AG08395 (cell line): ENCODE results near the gene IGFBP1.

Source experiments
- DNase-seq: peaks from one replicate; pipeline ENCODE4 v3.0.0; 2012; ENCODE audit warnings: mixed read lengths, low spot score

The IGFBP1 gene

DNA sequence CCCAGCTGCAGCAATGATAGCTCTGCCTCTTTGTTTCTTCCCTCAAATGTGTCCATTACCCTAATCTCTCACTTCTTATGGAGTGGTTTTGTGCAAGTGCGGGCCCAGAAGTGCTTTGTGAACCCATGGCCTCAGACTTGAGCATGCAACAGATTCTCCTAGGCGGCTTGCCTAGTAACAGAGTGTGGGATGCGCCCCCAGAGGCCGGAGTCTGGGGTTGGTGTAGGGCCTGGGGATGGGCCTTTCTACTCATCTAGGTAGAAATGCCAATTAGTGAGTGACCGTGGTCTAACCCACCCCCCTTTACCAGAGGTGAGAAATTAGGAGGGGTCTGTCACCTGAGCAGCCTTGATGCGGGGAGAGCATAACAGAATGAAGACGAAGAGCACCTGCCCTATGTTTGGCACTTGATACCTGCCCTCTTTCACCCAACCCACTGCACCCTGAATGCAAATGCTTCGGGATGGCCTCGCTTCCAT is 7.0 kb upstream of the IGFBP1 start:
- no peak for DNase-seq

DNA sequence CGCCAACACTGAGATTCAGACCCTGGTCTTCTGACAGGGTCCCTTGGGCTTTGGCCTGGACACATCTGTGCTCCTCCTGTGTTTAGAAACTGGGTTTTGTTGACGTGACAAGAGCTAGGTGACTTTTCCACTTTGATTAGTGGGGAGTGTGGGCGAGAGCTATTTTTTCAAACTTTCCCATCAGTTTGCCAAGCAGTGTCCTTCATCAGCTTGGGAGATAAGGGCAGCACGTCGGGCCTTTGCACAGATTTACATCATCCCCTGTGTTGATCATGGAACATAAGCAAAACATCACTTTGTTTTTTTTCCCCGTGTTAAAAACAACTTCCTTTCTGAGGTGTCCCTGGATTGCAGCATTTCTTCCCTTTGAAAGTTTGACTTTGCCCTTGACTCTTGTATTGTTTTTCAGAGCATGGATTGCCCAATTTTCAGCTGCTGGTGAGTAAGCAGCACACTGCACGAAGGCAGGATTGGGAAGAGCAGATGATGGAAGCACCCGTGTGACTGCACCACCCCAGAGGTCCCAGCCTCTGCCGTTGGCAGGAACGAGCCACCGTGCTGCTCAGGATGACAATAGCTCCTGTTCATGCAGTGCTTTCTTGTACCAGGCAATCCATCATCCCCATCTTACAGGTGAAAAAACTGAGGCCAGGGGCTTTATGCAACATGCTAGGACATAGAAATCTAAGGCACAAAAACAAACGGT is 6.4 kb upstream of the IGFBP1 start:
- DNase-seq, result peak; percentile 89

DNA sequence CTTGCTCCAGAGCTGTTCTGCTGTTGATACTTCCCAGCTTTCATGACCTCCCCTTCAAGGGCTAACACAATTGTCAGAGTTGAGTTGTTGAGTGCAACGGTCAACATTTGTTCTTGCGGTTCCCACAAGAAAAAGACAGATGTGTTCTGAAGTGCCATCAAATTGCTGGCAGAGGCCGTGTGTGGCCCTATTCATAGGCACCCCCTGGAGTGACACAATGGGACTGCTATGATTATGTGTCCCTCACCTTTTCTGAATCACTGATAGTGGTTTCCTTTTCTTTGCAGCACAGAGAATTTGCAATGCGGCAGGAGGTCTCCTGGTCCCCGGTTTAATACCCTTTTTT is 5.8 kb upstream of the IGFBP1 start:
- no peak for DNase-seq

DNA sequence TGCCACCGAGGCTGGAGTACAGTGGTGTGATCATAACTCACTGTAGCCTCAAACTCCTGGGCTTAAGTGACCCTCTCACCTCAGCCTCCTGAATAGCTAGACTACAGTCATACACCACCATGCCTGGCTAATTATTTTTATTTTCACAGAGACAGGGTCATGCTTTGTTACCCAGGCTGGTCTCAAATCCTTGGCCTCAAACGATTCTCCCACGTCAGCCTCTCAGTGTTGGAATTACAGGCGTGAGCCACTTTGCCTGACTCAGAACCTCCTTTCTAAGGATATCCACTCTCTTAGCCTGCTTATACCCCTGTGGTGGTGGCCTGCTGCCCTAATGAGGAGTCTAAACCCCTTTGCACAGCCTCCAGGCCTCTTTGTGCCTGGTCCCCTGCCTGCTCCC is 4.2 kb upstream of the IGFBP1 start:
- no peak for DNase-seq

DNA sequence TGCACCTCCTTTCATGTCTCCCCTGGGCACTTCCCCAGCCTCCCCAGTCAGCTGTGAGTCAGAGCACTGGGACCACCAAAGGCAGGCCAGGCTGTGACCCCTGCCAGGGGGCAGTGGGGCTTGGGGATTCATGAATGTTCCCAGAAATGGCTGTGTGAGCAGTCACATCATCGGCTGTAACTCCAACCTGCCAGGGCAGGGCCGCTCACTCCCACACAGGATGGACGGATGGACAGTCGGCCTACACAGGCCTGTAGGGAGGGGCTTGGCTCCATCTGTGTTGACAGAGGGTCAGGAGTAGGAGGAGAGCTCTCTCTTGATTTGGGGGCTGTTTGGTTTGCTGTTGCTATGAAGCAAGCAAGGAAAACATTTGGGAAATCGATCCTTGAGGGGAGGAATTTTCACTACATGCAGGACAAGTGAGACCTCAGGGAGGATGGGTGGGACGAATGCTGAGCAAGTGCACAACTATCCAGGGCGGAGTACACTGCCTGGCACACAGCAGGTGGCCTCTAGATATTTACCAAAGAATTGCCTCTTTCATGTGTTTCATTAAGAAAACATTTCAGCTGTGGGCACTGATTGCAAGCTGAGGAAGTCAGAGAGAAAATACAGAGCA is 2.9 kb upstream of the IGFBP1 start:
- DNase-seq, result no peak

DNA sequence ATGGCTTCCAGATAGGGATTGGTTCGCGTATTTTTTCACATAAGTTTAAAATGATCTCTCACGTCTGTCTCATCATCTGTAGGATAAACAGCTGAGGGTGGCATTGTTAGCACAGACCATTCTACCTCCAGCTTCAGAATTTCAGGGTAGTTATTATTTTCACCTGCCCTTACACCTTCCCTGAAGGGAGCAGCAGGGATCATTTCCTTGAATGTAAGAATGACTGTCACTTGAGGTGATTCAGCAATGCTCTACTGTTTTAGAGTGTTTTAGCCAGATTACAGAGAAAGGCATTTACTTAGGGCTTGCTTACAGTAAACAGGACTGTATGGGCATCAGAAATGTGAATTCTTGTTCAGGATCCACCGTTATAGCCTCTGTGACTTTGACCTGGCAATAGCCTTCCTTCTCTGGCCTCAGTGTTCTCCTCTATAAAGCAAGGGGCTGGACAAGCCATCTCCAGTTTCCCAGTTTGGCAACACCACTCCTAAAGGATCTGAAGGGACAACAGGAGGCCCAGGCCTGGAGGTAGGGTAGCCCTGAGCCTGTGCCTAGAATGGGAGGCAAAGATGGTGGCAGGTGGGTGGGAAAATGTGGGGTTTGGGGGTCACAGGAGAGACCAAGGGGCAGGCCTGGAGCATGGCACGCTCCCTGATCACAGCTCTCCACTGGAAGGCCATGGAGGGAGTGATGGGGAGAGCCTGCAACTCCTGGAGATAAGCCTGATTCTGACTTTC is 1.2 kb upstream of the IGFBP1 start:
- DNase-seq, result no peak

DNA sequence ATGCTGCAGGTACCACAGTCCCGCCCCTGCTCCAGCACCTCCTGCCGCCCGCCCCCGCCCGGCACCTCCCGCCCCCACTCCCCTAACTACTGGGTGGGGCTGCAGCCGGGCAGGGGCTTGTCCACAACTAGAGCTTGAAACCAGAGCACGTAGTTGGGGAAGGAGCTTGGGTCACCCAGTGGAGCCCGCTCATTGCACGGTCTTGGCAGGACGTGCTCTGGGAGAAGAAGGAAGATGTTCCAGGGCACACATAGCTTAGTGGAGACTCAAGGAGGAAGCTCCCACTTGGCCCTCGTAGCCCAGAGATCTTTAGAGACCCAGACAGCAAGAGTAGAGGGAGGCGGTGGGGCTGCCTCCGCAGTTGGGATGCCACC is 692 bp downstream of the IGFBP1 start:
- no peak for DNase-seq

DNA sequence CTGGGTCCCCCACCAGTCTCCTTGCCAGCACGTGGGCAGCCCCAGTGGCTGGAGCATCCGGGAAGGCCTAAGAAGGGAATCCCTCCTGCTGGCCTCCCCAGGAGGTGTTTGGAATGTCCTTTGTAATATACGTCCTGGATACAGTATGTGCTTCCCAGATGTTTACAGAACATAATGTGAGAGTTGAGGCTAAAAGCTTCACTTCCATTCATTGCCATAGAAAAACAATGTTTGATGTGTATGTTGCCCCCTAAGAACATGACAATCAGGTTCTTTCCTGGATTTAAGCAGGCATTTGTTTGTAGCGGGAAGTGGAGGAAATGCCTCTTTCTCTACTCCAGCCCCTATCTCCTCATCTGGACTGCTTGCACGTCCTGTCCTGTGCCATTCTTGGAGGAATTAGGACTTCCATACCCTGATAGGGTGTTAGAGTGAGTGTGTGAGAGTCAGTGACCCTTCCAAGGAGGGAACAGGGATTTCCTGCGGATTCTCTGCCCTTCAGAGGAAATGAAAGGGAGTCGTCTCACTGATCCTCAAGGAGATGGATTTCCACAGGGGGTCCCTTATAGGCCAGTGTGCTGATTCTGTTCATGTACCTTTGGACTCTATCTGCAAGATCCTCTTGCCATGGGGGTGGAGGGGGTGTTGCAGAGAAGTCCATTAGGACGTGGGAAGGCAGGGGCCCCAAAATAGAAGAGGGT is 1.2 kb downstream of the IGFBP1 start:
- no peak for DNase-seq

DNA sequence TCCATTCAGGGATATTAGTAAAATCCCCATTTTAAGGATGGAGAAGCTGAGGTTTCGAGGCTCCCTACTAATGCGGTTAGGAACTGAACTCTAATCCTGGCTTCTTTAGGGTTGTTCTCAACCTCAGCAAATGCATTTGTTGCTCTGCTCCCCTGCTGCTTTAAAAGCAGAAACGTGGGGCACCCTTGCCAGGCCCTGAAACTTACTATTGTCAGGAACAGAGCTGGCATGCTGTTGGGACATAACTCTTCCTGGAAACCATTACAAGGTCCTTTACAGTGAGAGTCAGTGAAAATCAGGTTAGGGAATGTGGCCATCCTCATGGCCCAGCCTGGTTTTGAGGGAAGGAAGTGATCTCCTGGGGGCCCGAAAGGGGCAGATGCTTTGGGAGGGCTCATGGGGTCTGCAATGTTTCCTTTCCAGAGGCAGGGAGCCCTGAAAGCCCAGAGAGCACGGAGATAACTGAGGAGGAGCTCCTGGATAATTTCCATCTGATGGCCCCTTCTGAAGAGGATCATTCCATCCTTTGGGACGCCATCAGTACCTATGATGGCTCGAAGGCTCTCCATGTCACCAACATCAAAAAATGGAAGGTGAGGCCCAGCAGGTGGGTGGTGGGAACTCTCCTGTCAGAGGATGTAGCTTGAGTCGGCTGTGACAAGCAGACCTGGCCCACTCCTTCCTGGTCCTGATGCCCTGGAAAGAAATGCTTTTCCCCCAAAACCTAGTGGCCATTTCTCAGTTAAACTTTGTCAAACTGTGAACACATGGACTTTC is 2.0 kb downstream of the IGFBP1 start:
- no peak for DNase-seq

DNA sequence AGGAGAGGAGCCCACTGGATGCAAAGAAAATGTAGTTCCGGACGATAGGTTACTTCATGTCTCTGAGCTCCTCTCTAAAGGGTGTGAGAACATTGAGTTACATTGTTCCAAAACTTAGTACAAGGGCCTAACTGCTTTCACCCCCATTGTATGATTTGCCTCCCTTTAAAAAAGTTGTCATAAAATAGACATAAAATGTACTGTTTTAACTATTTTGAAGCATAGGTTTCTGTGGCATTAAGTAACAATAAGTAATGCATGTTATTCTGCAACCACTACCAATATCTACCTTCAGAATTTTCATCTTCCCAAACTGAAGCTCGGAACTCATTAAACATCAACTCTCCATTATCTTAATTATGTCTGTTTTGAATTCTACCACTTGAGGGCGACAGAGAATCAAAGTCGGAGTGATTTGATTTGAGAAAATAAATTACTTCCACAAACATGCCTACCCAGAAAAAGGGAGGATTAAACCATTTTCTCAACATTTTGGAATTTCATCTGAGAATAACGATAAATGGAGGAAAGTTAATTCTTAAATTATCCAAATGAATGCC is 2.7 kb downstream of the IGFBP1 start:
- peak; percentile 58 for DNase-seq

DNA sequence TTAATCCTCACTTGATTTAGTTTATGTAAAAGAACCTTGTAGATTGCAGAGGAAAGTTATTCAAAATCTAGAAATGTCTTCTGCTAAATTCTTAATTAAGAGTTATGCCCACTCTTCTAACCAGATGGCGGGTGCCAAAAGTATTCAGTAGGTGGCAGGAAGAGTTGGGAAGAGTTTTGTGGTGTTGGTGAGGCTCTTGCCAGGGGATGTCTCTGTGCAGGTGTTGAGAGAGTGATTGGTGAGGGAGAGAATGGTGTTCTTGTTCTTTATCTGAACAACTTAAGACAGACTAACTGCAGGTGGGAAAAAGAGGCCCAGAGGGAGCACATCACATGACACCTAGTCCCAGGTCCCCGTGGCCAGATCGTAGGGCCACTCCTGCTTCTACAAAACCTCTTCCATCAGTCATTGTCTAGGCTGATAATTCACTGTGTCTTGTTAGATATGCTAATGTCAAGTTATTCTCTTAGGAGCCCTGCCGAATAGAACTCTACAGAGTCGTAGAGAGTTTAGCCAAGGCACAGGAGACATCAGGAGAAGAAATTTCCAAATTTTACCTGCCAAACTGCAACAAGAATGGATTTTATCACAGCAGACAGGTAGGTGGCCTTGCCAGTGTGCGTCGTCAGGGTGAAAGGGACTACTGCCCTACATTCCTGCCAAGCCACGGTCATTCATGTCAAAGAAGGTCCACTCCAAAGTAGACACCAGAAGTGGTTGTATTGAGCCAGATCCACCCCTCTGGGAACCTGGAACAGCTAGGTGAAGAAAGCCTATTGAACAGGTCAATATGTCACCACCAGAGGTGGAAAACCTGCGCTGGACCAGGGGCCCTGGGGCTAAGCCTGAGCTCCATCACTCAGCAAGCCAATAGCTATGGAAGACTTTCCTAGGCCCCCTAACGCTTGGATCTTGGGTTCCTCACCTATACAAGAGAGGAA is 3.4 kb downstream of the IGFBP1 start:
- no peak for DNase-seq

DNA sequence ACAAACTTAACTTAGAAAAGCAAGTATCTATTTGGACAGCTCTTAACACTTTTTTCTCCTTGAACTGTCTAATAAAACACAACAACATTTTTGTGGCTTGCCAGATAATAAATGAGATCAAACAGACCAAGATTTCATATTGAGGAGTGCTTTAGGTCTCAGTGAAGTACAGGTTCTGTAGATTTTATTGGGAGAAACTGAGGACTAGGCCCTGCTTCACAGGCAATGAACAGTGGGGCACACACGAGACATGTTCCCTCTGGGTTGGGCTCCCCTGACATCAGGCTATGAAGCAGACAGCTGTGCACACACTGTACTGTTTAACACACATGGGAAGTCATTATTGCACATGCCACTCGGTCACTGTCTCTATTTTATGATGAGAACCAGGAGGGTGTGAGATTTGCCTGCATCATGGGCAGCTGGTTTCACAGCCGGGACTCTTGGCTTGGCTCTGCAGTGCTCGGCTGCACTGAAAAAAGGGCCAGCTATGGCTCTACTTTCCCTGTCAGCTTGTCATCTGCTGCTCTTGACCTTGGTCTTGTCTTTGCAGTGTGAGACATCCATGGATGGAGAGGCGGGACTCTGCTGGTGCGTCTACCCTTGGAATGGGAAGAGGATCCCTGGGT is 4.2 kb downstream of the IGFBP1 start:
- DNase-seq, result no peak

DNA sequence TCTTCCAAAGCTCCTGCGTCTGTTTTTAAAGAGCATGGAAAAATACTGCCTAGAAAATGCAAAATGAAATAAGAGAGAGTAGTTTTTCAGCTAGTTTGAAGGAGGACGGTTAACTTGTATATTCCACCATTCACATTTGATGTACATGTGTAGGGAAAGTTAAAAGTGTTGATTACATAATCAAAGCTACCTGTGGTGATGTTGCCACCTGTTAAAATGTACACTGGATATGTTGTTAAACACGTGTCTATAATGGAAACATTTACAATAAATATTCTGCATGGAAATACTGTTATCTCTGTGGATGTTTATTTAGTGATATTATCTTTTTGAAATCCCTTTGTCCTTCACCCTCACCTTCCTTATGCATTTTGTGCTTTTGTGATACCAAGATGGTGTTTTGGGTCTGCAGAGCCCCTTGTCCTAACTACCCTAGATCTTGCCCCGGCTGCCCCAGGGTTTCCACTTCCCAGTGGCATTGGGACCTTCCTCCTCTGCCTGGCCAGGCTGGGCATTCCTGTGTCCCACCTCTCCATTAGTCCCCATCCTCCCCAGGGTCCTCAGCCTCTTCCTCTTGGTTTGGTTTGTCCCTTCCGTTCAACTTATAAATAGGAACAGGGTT is 5.2 kb downstream of the IGFBP1 start:
- DNase-seq, result no peak

DNA sequence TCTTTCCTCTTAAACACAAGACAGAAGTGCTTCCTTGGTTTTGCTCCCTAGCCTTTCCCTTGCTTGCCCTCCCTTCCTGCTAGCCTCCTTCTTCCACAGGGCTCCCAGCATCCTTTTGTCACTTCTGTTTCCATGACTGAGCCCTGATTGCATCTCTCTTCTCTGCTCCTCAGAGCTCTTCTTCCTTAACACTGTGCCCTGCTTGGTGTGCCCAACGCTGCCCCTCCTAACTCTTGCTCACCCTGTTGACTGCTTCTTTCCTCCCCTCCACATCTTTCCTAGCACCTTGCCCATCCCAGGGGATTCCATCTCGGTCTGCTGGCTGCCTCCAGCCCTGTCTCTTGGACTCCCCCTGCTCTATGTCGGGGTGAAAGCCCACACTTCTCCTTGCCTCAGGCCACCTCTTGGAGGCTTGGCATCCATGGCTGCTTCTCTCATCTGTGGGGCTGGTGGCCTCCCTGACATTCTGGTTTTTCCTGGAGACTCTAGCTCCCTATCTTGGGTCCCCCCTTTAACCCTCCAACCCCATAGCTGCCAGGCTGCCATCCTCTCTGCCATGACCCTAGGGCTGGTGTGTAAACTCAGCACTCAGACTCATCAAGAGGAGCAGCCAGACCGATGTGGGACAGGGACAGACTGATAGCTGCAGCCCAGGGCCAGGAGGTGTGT is 5.8 kb downstream of the IGFBP1 start:
- no peak for DNase-seq

DNA sequence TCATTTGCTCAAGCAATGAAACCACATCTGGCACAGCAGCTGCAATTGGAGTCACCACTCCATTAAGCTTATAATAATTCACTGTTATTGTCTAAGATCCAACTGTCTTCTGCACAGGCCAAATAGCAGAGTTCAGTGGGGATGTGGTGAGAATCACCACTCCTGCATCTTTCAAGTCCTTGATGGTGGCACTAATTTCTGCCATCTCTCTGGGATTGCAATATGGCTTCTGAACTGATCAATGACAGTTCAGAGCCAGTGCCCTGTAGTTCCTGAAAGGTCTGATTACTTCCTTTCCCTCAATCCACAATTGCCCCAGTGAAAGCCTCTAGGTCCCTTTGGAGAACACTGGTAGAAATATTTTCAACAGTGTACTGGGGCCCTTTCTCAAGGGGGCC is 6.4 kb downstream of the IGFBP1 start:
- DNase-seq, result no peak

DNA sequence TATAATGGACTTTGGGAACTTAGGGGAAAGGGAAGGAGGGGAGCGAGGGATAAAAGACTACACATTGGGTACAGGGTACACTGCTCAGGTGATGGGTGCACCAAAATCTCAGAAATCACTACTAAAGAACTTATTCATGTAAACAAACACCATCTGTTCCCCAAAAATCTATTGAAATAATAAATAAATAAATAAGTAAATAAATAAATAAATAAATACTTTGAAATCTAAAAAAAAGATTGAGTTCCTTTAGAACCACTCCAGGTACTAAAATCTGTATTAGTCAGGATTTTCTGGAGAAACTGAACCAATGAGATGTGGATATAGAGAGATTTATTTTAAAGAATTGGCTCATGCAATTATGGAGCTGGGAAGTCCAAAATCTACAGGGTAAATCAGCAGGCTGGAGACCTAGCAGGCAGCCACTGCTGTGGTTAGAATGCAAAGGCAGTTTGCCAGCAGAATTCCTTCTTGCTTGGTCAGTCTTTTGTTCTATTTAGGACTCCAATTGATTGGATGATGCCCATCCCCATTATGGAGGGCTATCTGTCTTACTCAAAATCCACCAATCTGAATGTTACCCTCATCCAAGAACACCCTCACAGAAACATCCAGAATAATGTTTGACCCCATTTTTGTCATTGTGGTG is 8.9 kb downstream of the IGFBP1 start:
- peak; percentile 71 for DNase-seq

DNA sequence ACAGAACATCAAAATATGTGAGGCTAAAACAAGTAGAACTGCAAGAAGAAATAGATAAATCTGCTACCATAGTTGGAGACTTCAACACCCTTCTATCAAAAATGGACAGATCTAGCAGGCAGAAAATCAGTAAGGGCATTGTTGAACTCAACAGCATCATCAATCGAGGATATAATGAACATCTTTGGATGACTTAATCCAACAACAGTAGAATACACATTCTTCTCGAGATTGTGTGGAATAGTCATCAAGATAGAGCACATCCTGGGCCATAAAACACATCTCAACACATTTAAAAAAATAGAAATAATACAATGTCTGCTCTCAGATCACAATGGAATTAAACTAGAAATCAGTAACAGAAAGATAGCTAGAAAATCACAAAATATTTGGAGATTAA is 9.9 kb downstream of the IGFBP1 start:
- DNase-seq, result no peak

DNA sequence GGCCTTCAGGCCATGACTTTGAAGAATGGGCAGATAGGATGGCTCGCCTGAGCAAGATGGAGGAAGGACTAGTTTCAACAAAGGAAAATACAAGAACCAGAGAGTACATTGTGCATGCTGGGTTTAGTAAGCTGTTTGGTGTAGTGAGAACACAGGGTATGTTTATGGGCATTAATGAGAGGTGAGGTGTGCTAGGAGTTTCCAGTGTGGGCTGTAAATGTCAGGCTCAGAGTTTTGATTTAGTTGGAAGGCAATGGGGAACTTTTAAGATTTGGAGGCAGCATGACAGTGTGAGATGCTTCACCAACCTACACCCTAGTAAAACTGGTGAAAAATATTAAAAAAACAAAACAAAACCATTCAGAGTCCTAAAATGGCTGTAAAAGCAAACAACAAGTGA is 13.3 kb downstream of the IGFBP1 start:
- DNase-seq, result no peak

DNA sequence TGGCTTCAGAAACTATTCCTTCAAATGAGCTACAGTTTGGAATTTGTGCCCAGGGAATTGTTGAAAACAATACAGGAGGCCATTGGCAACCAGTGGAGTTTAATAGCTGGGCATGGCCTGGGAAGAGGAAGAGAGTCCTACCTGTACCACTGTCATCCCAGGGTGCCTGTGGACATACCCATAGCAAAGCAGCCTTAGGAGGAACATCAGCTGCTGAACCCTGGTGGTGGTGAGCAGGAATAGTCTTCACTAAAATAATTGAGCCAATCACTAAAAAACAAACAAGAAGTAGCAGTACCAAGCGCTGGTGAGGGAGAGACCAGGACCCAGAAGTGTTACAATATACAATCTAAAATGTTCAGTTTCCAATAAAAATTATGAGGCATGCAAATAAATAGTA is 14.5 kb downstream of the IGFBP1 start:
- DNase-seq, result no peak
